Neuron (in vitro differentiated cells): ENCODE measurements around the gene BRD2.
A peak's percentile ranks its signal among the peaks of the same experiment; 100 is the strongest.

Experiments
- H2AFZ ChIP-seq: one replicate; pipeline ENCODE4 v1.6.1; 2013; ENCODE audit warnings: low read depth, mild to moderate bottlenecking, inconsistent platforms, low read length, moderate library complexity
- H3K27me3 ChIP-seq: one replicate; pipeline ENCODE4 v1.6.1; 2013; ENCODE audit warnings: low read length; ENCODE audit not compliant: insufficient read depth
- H3K36me3 ChIP-seq: one replicate; pipeline ENCODE4 v1.6.1; 2013; ENCODE audit warnings: low read length; ENCODE audit not compliant: insufficient read depth
- H3K4me1 ChIP-seq: one replicate; pipeline ENCODE4 v1.6.1; 2013; ENCODE audit warnings: low read length; ENCODE audit not compliant: insufficient read depth
- H3K4me3 ChIP-seq: 2 replicates; pipeline ENCODE4 v1.5.1; 2013; ENCODE audit warnings: mild to moderate bottlenecking, low read length, moderate library complexity
- H3K9me3 ChIP-seq: one replicate; pipeline ENCODE4 v1.6.1; 2013; ENCODE audit warnings: low read length

Gene BRD2

DNA sequence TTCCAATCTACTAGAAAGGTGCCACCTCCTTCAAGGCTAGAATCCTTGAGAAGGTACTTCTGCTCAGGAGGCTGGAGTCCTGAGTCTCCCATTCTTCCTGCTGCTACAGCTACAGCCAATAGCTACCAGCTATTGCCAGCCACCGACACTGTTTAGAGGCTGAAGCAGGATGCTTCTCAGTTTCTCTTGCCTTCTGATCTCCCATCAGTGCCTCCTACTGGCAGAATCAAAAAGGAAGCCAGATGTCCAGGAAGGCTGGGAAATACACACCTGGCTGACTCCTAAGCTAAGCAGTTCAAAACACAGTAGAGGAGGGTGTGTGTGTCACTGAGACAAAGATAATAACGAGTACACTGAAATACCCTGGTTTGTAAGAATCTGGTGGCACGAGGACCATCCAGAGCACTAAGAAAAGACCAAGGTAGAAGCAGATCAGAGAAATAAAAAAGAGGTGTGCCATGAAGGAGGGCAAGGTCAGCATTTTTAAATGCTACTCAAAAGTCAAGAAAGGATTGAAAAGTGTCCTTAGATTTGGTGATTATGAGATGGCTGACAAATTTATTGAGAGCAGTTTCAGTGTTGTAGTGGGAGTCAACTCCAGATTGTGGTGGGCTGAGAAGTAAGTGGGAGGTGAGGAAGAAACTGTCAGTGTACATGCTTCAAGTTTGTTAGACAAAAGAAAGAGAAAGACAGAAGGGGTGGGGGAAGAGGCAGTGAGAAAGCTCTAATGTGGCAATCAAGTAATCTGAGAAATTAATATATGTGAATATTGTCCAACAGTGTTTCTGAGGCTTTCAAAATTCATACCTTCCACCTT, 13.2 kb upstream of the BRD2 start:
- Histone ChIP-seq H3K27me3 (no peaks in the 10 kb centered on the region), H3K4me1 (no peaks in the 10 kb centered on the region), H3K4me3 (no peak overlapping the region), H3K36me3 (no peaks in the 10 kb centered on the region), H2AFZ (no peak overlapping the region), H3K9me3 (no peaks in the 10 kb centered on the region)

GRCh38 chr6:32956176-32956575, 12.2 kb upstream of the BRD2 start:
- no peaks in the 10 kb centered on the region for H3K4me1 ChIP-seq
- H3K9me3 ChIP-seq: no peaks in the 10 kb centered on the region
- no peak overlapping the region for H2AFZ ChIP-seq
- no peaks in the 10 kb centered on the region for H3K36me3 ChIP-seq
- no peak overlapping the region for H3K4me3 ChIP-seq
- H3K27me3 ChIP-seq: no peaks in the 10 kb centered on the region

DNA sequence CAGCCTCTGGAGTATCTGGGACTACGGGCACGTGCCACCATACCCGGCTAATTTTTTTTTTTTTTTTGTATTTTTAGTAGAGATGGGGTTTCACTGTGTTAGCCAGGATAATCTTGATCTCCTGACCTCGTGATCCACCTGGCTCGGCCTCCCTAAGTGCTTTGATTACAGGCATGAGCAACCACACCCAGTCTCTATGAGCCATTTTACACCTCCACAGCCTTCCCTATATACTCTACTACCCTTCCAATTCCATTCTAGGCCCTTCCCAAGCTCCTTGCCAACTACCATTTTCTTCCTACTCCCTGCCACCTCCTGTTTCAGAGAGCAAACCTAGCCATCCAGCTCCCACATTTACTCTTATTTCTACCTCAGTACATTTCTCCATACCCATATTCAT, 7.8 kb upstream of the BRD2 start:
- Histone ChIP-seq H3K9me3 (no peaks in the 10 kb centered on the region), H3K4me1 (no peaks in the 10 kb centered on the region), H3K36me3 (no peaks in the 10 kb centered on the region), H3K4me3 (no peak overlapping the region), H2AFZ (no peak overlapping the region), H3K27me3 (no peaks in the 10 kb centered on the region)

- no peaks in the 10 kb centered on the region for H3K36me3 ChIP-seq
Observed at GRCh38 chr6:32962213-32962826, 6.1 kb upstream of the BRD2 start.

GRCh38 chr6:32963866-32964265, 4.5 kb upstream of the BRD2 start:
- Histone ChIP-seq H3K9me3 (no peaks in the 10 kb centered on the region), H3K4me3 (no peak overlapping the region), H3K4me1 (peaks cover 10% of the 10 kb centered on the region), H3K36me3 (no peaks in the 10 kb centered on the region), H2AFZ (no peak overlapping the region), H3K27me3 (no peaks in the 10 kb centered on the region)

More at GRCh38 chr6:32962213-32962826, 6.1 kb upstream of the BRD2 start:
- H3K4me1 ChIP-seq: peaks cover 4% of the 10 kb centered on the region
- no peak overlapping the region for H2AFZ ChIP-seq
- no peaks in the 10 kb centered on the region for H3K9me3 ChIP-seq
- H3K4me3 ChIP-seq: no peak overlapping the region
- no peaks in the 10 kb centered on the region for H3K27me3 ChIP-seq

- Histone ChIP-seq H3K27me3 (no peaks in the 10 kb centered on the region), H3K4me3 (no peak overlapping the region), H3K4me1 (peaks cover 10% of the 10 kb centered on the region), H2AFZ (no peak overlapping the region), H3K9me3 (no peaks in the 10 kb centered on the region), H3K36me3 (no peaks in the 10 kb centered on the region)
Observed at GRCh38 chr6:32964776-32965175, 3.6 kb upstream of the BRD2 start.

- peaks cover 1% of the 10 kb centered on the region for H3K36me3 ChIP-seq
- H3K9me3 ChIP-seq: no peaks in the 10 kb centered on the region
- no peaks in the 10 kb centered on the region for H3K27me3 ChIP-seq
- peak overlapping the region; percentile 78 for H2AFZ ChIP-seq
- peaks cover 10% of the 10 kb centered on the region for H3K4me1 ChIP-seq
- H3K4me3 ChIP-seq: peak overlapping the region; percentile 74
Observed at GRCh38 chr6:32967151-32968091, 973 bp upstream of the BRD2 start.

DNA sequence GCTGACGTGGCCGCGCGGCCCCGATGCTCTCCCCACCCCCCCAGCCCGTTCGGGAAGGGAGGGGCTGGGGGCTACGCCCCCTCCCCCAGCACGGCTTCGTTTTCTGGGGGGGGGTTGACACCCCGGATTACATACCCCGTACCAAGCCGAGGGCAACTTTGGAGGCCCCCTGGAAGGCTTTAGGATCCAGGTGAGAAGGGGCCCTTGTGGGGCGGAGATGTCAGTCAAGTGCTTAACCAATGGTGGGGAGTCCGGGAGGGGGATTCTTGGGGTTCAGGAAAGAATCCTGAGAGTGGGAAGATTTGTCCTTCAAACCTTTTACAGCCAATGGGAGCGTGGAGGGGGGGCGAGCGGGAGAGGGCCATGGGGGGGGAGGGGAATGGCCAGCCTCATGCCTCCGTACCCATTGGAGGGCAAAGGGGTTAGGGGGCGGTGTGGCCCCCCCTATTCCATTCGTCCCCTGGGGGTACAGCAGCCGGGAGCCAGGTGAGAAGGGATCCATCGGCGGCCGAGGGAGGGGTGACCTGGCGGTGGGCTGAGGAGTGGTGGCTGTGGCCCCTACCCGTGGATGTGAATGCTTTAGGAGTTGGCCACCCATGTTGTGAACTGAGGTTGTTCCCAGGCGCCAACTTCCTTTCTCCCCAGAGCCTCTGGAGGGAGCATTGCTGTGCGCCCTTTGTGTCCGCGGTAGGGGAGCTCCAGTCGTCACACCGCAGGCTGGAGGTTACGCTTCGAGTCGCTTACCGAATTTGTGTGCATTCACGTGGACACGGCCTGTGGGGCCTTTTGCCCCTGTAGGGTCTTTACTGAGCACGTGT, 682 bp downstream of the BRD2 start:
- H2AFZ ChIP-seq: no peak overlapping the region

GRCh38 chr6:32969685-32970412, 1.5 kb downstream of the BRD2 start:
- no peaks in the 10 kb centered on the region for H3K9me3 ChIP-seq
- peak overlapping the region; percentile 74 for H3K4me3 ChIP-seq
- no peak overlapping the region for H2AFZ ChIP-seq
- peaks cover 14% of the 10 kb centered on the region for H3K4me1 ChIP-seq
- H3K27me3 ChIP-seq: no peaks in the 10 kb centered on the region
- peaks cover 24% of the 10 kb centered on the region for H3K36me3 ChIP-seq

More for the DNA sequence above, 682 bp downstream of the BRD2 start:
- no peaks in the 10 kb centered on the region for H3K9me3 ChIP-seq
- H3K4me3 ChIP-seq: peak overlapping the region; percentile 74
- H3K27me3 ChIP-seq: no peaks in the 10 kb centered on the region
- peaks cover 16% of the 10 kb centered on the region for H3K36me3 ChIP-seq
- peaks cover 10% of the 10 kb centered on the region for H3K4me1 ChIP-seq

GRCh38 chr6:32970413-32971241, 2.2 kb downstream of the BRD2 start:
- H3K4me3 ChIP-seq: peak overlapping the region; percentile 74
- H3K9me3 ChIP-seq: no peaks in the 10 kb centered on the region
- H3K4me1 ChIP-seq: peaks cover 22% of the 10 kb centered on the region
- H2AFZ ChIP-seq: no peak overlapping the region
- no peaks in the 10 kb centered on the region for H3K27me3 ChIP-seq
- H3K36me3 ChIP-seq: peaks cover 32% of the 10 kb centered on the region

- no peak overlapping the region for H2AFZ ChIP-seq
- peaks cover 37% of the 10 kb centered on the region for H3K36me3 ChIP-seq
- no peaks in the 10 kb centered on the region for H3K9me3 ChIP-seq
- no peaks in the 10 kb centered on the region for H3K27me3 ChIP-seq
- H3K4me3 ChIP-seq: peak overlapping the region; percentile 74
- H3K4me1 ChIP-seq: peaks cover 27% of the 10 kb centered on the region
Observed at GRCh38 chr6:32971242-32971580, 2.8 kb downstream of the BRD2 start.
